ENCODE data around the gene ABHD2. TPM values are rescaled to one million over a fixed set of nuclear protein-coding genes. Genes with fewer than 3 reads are reported as not detected.

Gene ABHD2
- total and polyA plus RNA-seq, 9 of the 15 experiments (the other 6 are each of a cell fraction or from before 2014, with no cell fraction given): 16.9 to 99.8 (median 47.5) TPM

- no peak for TF ChIP-seq RNF219 (CRISPR knock-in tag; IDR thresholded peaks at IDR 0.05)
- TF ChIP-seq BHLHE40 (IDR thresholded peaks at IDR 0.05; ENCODE audit: low read length): peak; percentile 94
- peak; percentile 74 for TF ChIP-seq EP400 (IDR thresholded peaks at IDR 0.05)
- TF ChIP-seq ZZZ3 (IDR thresholded peaks at IDR 0.05): no peak
- no peak for TF ChIP-seq U2AF2 (optimal IDR thresholded peaks at IDR 0.05; ENCODE audit: low read depth, low read length)
- peak; percentile 88 for TF ChIP-seq RNF2 (IDR thresholded peaks at IDR 0.05)
- no peak for TF ChIP-seq HCFC1 (IDR thresholded peaks at IDR 0.05; ENCODE audit: low read depth, low read length)
- TF ChIP-seq SMC3 (conservative IDR thresholded peaks at IDR 0.05; ENCODE audit: insufficient read depth, low read depth, low read length): no peak
- TF ChIP-seq IRF9 (tag; IDR thresholded peaks at IDR 0.05): no peak; the same call in 1 of the 2 replicates
- TF ChIP-seq JUNB (CRISPR knock-in tag; conservative IDR thresholded peaks at IDR 0.05): no peak
- TF ChIP-seq KDM2B (CRISPR knock-in tag; IDR thresholded peaks at IDR 0.05): no peak
- 0 out of 2 replicates have a peak, but pooled peaks have one; percentile 52 for TF ChIP-seq TRIM28 (IDR thresholded peaks at IDR 0.05)
- no peak for TF ChIP-seq ZNF197 (CRISPR knock-in tag; IDR thresholded peaks at IDR 0.05; ENCODE audit: low read depth)
- TF ChIP-seq, protein P1, sequence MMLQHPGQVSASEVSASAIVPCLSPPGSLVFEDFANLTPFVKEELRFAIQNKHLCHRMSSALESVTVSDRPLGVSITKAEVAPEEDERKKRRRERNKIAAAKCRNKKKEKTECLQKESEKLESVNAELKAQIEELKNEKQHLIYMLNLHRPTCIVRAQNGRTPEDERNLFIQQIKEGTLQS (IDR thresholded peaks at IDR 0.05): peak; percentile 83
- TF ChIP-seq, protein P1 (CRISPR knock-in tag; conservative IDR thresholded peaks at IDR 0.05): no peak; the same call in 1 of the 2 replicates
- no peak for TF ChIP-seq ZNF239 (CRISPR knock-in tag; IDR thresholded peaks at IDR 0.05)
- no peak for TF ChIP-seq ZNF764 (CRISPR knock-in tag; IDR thresholded peaks at IDR 0.05; ENCODE audit: low read depth)
- 0 out of 2 replicates have a peak, but pooled peaks have one; percentile 27 for TF ChIP-seq ZNF12 (CRISPR knock-in tag; IDR thresholded peaks at IDR 0.05)
- no peak for TF ChIP-seq CREB3 (tag; conservative IDR thresholded peaks at IDR 0.05; ENCODE audit: low read depth)
- TF ChIP-seq ZC3H8 (IDR thresholded peaks at IDR 0.05): no peak
- TF ChIP-seq CREM (IDR thresholded peaks at IDR 0.05; ENCODE audit: low read depth): peak; percentile 88
- TF ChIP-seq ZFPM2 (CRISPR knock-in tag; IDR thresholded peaks at IDR 0.05): no peak
- no peak for TF ChIP-seq ZNF644 (tag; IDR thresholded peaks at IDR 0.05; ENCODE audit: low read depth)
- no peak for TF ChIP-seq NFATC3 (IDR thresholded peaks at IDR 0.05)
- peak; percentile 72 for TF ChIP-seq HMBOX1 (IDR thresholded peaks at IDR 0.05)
Observed at GRCh38 chr15:89087830-89088604, at the start of gene ABHD2 (continued).
